Right ventricle myocardium inferior (tissue), 1 donor: Measurements from ENCODE around the gene MAP4K1. TPM values are rescaled to one million over a fixed set of nuclear protein-coding genes. Genes with fewer than 3 reads are reported as not detected.
"Not testable (repeated sequence)": the region's sequence is repeated elsewhere in the genome, so short reads cannot be mapped to it uniquely, and the experiment has no call there.

Experiments used
- ATAC-seq: fragments of 200-7000 bp; cut with Tn5 transposase; one replicate; pipeline ENCODE4 v1.9.1; 2020; ENCODE audit warnings: mild to moderate bottlenecking, moderate library complexity
- DNase-seq: peaks from one replicate; pipeline ENCODE4 v3.0.0; 2021; ENCODE audit errors: missing footprints
- intact Hi-C: fragments of 100-400 bp; cut with DNase I; formaldehyde crosslinking; loops from one replicate; pipeline ENCODE4 v1.11.0; 2022
- total RNA-seq: library from RNA; stranded (reverse); fragmentation: NEBNext Ultra II Directional; extraction: Animal tissue kit (Norgen Biotek cat#: 25700); gene quantifications from one replicate; pipeline ENCODE4 v1.2.1, GENCODE V29; 2021
- donor health status: DM: no; HTN: yes; CAD: no; lungs with severe emphysema.

MAP4K1 gene
- total RNA-seq, 1 donor from 2014 or later, result 3.1 TPM

DNA sequence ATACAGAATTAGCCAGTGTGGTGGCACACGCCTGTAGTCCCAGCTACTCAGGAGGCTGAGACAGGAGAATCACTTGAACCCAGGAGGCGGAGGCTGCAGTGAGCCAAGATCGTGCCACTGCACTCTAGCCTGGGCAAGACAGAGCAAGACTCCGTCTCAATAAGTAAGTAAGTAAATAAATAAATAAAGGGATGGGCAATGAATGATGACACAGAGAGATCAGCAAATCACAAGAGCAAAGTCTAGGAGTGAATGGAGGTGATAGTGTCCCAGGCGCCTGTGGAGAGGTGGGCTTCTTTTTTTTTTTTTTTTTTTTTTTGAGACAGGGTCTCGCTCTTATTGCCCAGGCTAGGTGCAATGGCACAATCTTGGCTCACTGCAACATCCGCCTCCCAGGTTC lies 58.8 kb downstream of the MAP4K1 start:
- DNase-seq, ATAC-seq, intact Hi-C loops: not testable (repeated sequence)

DNA sequence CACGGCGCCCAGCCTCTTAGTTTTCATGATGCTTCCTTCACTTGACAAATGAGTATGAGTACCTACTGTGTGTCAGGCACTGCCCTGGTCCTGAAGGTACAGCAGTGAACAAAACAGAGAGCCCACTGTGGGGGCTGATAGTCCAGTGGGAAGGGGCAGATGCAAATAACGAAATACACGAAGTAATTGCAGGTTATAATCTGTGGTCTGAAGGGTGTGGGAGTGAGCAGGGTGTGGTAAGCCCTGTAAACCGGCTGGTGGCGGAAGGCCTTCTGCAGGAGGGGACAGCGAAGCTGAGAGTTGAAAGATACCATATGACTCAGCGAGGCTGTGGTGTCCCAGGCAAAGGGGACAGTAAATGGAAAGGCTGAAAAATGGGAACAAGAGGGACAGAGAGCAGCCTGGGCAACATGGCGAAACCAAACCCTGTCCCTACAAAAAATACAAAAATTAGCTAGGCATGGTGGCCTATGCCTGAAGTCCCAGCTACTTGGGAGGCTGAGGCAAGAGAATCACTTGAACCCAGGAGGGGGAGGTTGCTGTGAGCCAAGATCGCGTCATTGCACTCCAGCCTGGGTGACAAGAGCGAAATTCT lies 60.5 kb downstream of the MAP4K1 start:
- no peak for ATAC-seq
- DNase-seq, result no peak
- intact Hi-C loops, result no loop called here

GRCh38 chr19:38556521-38557174 lies 61.1 kb downstream of the MAP4K1 start:
- ATAC-seq (no peak), DNase-seq (no peak)
- intact Hi-C loops, result no loop called here

- ATAC-seq, result no peak
- no peak for DNase-seq
- intact Hi-C loops, result no loop called here
Measured at GRCh38 chr19:38555200-38555599, 62.6 kb downstream of the MAP4K1 start.

DNA sequence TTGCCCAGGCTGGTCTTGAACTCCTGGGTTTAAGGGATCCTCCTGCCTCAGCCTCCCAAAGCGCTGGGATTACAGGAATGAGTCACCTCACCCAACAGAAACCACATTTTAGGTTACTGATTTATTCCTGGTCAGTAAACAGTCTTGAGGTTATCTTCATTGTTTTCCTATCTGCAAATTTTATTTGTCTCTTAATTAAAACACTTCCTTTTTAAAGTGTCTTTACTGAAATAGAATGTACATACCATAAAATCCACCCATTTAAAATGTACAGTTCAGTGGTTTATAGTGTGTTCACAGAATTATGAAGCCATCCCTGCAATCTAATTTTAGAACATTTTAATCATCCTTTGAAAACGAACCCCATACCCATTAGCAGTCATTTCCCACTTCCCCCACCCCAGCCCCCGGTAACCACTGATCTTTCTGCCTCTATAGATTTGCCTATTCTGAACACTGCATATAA lies 63.0 kb downstream of the MAP4K1 start:
- no peak for DNase-seq
- intact Hi-C loops, result no loop called here
- no peak for ATAC-seq

GRCh38 chr19:38553239-38553638 lies 64.5 kb downstream of the MAP4K1 start:
- ATAC-seq, DNase-seq, intact Hi-C loops: not testable (repeated sequence)

DNA sequence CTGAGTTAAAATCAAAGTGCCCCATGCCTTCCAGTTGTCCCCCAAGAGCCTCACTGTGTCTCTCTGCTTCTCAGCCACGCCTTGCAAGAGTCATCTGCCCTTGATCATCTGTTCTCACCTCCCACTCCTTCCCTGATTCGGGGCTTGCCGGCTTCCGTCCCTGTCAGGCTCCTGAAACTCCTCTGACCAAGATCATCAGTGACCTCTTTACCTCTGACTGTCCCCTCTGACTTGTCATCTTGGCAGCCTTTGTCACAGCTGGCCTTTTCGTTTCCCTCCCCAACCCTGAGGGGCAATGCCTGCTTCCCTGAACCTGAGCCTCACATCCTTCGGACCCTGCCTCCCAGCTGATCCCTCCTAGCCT lies 66.3 kb downstream of the MAP4K1 start:
- ATAC-seq (no peak), DNase-seq (no peak)
- intact Hi-C loops, result no loop called here

DNA sequence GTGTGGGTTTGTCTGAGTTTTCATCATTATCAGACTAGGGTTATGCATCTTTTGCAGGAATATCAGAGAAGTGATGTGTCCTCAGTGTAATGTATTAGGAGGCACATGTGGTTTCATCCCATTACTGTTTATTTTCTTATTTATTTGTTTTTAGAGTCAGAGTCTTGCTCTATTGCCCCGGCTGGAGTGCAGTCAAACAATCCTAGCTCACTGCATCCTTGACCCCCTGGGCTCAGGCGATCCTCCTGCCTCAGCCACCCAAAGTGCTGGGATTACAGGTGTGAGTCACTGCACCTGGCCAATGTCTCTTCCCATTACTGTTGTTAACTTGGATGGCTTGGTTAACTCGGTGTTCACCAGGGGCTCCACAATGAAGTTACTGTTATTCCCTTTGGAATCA lies 67.4 kb downstream of the MAP4K1 start:
- ATAC-seq, result no peak
- DNase-seq, result no peak
- intact Hi-C loops, result no loop called here

- no peak for DNase-seq
- intact Hi-C loops, result no loop called here
- no peak for ATAC-seq
Measured at GRCh38 chr19:38549942-38550341, 67.8 kb downstream of the MAP4K1 start.

DNA sequence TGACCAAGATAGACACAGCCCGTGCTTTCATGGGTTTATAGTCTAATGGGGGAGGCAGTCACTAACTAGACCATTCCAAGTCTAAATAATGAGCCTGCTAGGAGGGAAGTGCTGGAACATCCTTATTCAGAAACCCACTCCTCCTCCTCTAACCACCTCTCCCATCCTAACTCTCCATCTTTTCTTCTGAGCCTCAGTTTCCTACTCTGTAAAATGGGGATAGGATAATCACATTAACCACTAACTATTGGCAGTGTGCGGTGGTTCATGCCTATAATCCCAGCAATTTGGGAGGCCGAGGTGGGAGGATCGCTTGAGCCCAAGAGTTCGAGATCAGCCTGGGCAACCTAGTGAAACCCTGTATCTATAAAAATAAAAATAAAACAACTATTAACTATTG lies 68.7 kb downstream of the MAP4K1 start:
- intact Hi-C loops, result no loop called here

DNA sequence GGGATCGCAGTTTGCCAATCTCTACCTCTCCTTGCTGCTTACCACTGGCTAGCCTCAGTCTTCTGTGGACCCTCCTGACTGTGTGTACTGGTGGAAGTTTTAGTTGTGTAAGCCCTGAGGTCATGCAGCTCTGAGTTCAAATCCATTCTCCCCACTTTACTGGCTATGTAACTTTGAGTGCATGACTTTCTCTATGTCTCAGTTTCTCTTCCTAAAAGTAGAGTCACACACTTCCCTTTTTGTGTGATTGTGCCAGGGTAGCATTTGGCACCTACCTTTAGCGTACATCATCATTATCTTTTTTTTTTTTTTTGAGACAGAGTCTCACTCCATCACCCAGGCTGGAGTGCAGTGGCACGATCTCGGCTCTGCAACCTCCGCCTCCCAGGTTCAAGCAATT lies 70.3 kb downstream of the MAP4K1 start:
- DNase-seq, result no peak
- intact Hi-C loops, result no loop called here
- no peak for ATAC-seq

More for the DNA sequence above, 68.7 kb downstream of the MAP4K1 start:
- DNase-seq (no peak), ATAC-seq (no peak)

GRCh38 chr19:38545596-38545995 lies 72.2 kb downstream of the MAP4K1 start:
- ATAC-seq (no peak), DNase-seq (no peak)
- intact Hi-C loops, result no loop called here

DNA sequence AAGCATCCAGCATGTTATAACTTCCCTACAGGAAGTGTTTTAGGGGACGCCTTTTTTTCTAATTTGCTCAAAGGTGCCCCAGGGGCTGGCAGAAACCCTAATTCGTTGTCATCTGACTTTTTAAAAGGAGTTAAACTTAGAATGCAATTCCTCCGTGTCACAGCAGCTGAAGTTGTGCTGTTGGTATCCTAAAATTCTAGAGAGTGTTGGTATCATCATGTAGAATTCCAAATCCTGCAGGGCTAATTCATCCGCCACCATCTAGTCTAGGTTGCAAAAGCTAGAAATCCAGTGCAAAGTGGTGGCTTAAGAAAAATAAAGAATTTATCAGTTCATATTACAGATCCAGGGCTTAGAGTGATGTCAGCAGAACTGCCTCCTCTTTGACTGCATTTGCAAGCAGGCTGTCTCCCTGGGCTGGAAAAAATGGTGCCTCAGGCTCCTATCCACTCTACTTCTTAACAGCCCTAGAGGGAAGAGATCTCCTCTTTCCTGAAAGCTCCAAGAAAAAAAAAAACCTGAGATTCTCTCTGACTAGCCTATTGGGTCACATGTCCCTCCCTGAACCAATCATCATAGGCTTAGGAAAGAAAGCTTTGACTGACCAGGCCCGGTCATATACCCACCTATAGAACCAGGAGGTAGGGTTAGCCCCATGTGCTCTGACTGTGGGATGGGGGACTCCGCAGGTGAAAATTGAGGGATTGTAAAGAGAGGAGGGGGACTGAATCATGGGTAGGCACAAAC lies 73.0 kb downstream of the MAP4K1 start:
- intact Hi-C loops, result loop anchor here (1.0 kb wide), 1 partner anchor 386 kb away; the partner anchor contains the start of genes MRPS12 and SARS2
- no peak for DNase-seq
- no peak for ATAC-seq

DNA sequence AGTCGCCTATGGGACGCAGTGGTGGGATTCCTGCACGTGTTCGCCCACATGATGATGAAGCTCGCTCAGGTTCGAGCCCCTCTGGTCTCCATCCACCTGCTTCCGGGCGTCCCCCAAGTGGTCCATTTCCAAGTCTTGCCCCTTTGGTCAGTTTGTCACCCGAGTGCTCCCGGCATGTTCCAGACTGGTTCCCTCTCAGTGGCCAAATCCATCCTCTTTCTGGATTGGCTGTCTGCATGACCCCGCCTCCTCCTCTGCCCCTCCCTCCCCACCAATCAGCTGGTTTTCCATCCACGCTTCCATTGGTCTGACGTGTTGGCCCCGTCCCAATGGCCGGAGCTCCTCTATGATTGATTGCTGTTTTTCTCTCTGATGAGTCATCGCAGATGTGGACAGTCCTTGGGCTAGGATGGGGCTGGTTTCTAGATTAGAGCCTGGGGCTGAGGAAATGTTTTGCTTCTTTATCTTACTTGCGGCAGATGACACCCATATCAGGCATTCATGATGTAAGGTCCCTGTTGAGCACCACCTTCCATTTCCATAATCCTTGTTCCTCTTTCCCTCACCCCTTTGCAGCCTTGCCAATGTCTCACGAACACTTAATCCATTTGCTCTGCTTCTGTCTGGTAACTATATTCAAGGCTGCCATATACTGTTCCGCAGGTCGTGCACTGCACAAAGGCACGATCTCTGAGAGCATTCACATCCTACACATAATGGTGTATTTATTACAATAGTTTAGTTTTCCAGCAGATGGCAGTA lies 73.8 kb downstream of the MAP4K1 start:
- intact Hi-C loops, result loop anchor here (1.0 kb wide), 1 partner anchor 386 kb away; the partner anchor contains the start of genes MRPS12 and SARS2
- ATAC-seq (peak; percentile 79), DNase-seq (no peak)

DNA sequence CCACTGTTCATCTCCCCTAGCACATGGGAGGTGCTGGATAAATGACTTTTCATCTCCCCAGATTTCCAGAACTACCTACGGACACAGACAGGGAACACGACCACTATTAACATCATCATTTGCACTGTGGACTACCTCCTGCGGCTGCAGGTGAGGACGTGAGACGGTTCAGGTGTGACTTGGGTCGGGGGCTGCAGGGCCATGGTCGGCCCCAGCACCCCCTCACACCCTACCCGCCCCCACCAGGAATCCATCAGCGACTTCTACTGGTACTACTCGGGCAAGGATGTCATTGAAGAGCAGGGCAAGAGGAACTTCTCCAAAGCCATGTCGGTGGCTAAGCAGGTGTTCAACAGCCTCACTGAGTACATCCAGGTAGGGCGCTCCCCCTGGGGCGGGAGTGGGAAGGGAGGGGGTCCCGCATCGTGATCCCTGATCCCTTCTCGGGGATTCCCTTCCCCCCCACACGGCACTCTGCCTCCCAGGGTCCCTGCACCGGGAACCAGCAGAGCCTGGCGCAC lies 74.4 kb downstream of the MAP4K1 start:
- ATAC-seq (no peak), DNase-seq (no peak)
- intact Hi-C loops, result no loop called here

GRCh38 chr19:38542040-38542439 lies 75.7 kb downstream of the MAP4K1 start:
- ATAC-seq (no peak), DNase-seq (no peak)
- intact Hi-C loops, result no loop called here

GRCh38 chr19:38539751-38540150 lies 78.0 kb downstream of the MAP4K1 start:
- intact Hi-C loops, result no loop called here
- ATAC-seq (no peak), DNase-seq (no peak)

- ATAC-seq, result no peak
- intact Hi-C loops, result no loop called here
- DNase-seq, result no peak
Measured at GRCh38 chr19:38538793-38539528, 78.8 kb downstream of the MAP4K1 start.
